AG04449 (cell line): ENCODE data around the gene PLCE1.

Experiments used
- CTCF ChIA-PET: fragments of 350-600 bp; formaldehyde crosslinking; extraction: SDS; loops from one replicate; lab custom pipeline; 2021; ENCODE audit warnings: antibody characterized with exemption; lab: Yijun Ruan, JAX
- POLR2A ChIA-PET: fragments of 400-600, 350-600 bp; formaldehyde crosslinking; extraction: SDS; loops from one replicate; lab custom pipeline; 2020; ENCODE audit warnings: antibody characterized with exemption, inconsistent platforms; lab: Yijun Ruan, JAX
- DNase-seq: peaks from one replicate; pipeline ENCODE4 v3.0.0-alpha.2; 2010; ENCODE audit warnings: low read depth, low spot score
- H3K4me3 ChIP-seq: 2 replicates; pipeline ENCODE4 v1.5.1; 2011; ENCODE audit warnings: low read depth, mild to moderate bottlenecking, control low read depth, low read length
- CTCF ChIP-seq: IDR thresholded peaks from one replicate; pipeline ENCODE4 v1.5.1; 2011; ENCODE audit warnings: mild to moderate bottlenecking, moderate library complexity, low read length, control low read depth, inconsistent platforms; ENCODE audit not compliant: insufficient read depth; ENCODE audit errors: missing control alignments

The PLCE1 gene

GRCh38 chr10:94016727-94017714 lies 23.3 kb downstream of the PLCE1 start:
- no peak overlapping the region for H3K4me3 ChIP-seq
- DNase-seq, result no peak
- no peak for TF ChIP-seq CTCF
- POLR2A ChIA-PET, result interaction anchor here (0.7 kb wide), 1 partner anchor 69 kb away, joined by 3 read pairs; no protein-coding TSS in a partner anchor
- CTCF ChIA-PET, result interaction anchor here (1.2 to 1.4 kb wide), 2 partner anchors 20 to 25 kb away, joined by 3 read pairs; no protein-coding TSS in a partner anchor

GRCh38 chr10:94018107-94018506 lies 24.4 kb downstream of the PLCE1 start:
- no peak for DNase-seq
- POLR2A ChIA-PET, result no interaction called here
- no peak for TF ChIP-seq CTCF
- CTCF ChIA-PET, result interaction anchor here (0.9 to 1.8 kb wide), 3 partner anchors 11 to 297 kb away, joined by 3 to 4 read pairs (median 4); no protein-coding TSS in a partner anchor
- H3K4me3 ChIP-seq, result no peak overlapping the region

- no peak overlapping the region for H3K4me3 ChIP-seq
- ChIA-PET POLR2A (no interaction called here), CTCF (no interaction called here)
- DNase-seq, result no peak
- no peak for TF ChIP-seq CTCF
These were observed 30.2 kb downstream of the PLCE1 start for GRCh38 chr10:94023906-94024305.

- CTCF ChIA-PET, result no interaction called here
- no peak for DNase-seq
- POLR2A ChIA-PET, result interaction anchor here (0.6 kb wide), 1 partner anchor 63 kb away, joined by 3 read pairs; no protein-coding TSS in a partner anchor
- no peak overlapping the region for H3K4me3 ChIP-seq
- no peak for TF ChIP-seq CTCF
These were observed 30.7 kb downstream of the PLCE1 start for GRCh38 chr10:94024407-94024806.

GRCh38 chr10:94025806-94026205 lies 32.1 kb downstream of the PLCE1 start:
- ChIA-PET POLR2A (no interaction called here), CTCF (no interaction called here)
- TF ChIP-seq CTCF, result no peak
- H3K4me3 ChIP-seq, result no peak overlapping the region
- no peak for DNase-seq

GRCh38 chr10:94027197-94027596 lies 33.5 kb downstream of the PLCE1 start:
- ChIA-PET CTCF (no interaction called here), POLR2A (no interaction called here)
- TF ChIP-seq CTCF, result no peak
- H3K4me3 ChIP-seq, result no peak overlapping the region
- DNase-seq, result no peak
